CD4-positive, CD25-positive, alpha-beta regulatory T cell (primary cell): ENCODE results near the gene SMO. TPM values are rescaled to one million over a fixed set of nuclear protein-coding genes. Genes with fewer than 3 reads are reported as not detected.

Source experiments
- ATAC-seq, 2 donors: fragments of 150-1000 bp; cut with Tn5 transposase; one replicate each; pipeline ENCODE4 v1.10.0; 2021; ENCODE audit warnings: low read depth in 2 of 2, moderate number of reproducible peaks in 2 of 2, moderate library complexity in 1 of 2
- DNase-seq, 3 donors: peaks; one replicate each; pipeline versions ENCODE4 v3.0.0 to v3.0.0-alpha.2; 2012 to 2022; ENCODE audit warnings: mixed read lengths in 1 of 3
- H3K27ac ChIP-seq: one replicate; pipeline ENCODE4 v1.7.0; 2013; ENCODE audit warnings: mild to moderate bottlenecking, low read length; ENCODE audit not compliant: insufficient read depth, poor library complexity, severe bottlenecking
- H3K27me3 ChIP-seq: one replicate; pipeline ENCODE4 v1.7.0; 2013; ENCODE audit warnings: low read length; ENCODE audit not compliant: control insufficient read depth, insufficient read depth
- H3K36me3 ChIP-seq: one replicate; pipeline ENCODE4 v1.7.0; 2013; ENCODE audit warnings: mild to moderate bottlenecking, low read length, moderate library complexity; ENCODE audit not compliant: control insufficient read depth, insufficient read depth
- H3K4me1 ChIP-seq: 2 replicates; pipeline ENCODE4 v1.7.0; 2013; ENCODE audit warnings: mild to moderate bottlenecking, low read length; ENCODE audit not compliant: insufficient read depth, control insufficient read depth, poor library complexity, severe bottlenecking
- H3K4me3 ChIP-seq: one replicate; pipeline ENCODE4 v1.7.0; 2013; ENCODE audit warnings: low read depth, mild to moderate bottlenecking, low read length, moderate library complexity
- H3K9me3 ChIP-seq, 2 experiments: 1 replicate in 1 of 2; 2 replicates in 1 of 2; pipeline ENCODE4 v1.7.0; 2013; ENCODE audit warnings: low read length in 2 of 2, mild to moderate bottlenecking in 1 of 2, moderate library complexity in 1 of 2; ENCODE audit not compliant: control insufficient read depth in 2 of 2
- H3K27ac Mint-ChIP-seq, 3 donors: one replicate each; pipeline ENCODE4 v1.8.0; 2020 to 2022; ENCODE audit warnings: mild to moderate bottlenecking in 3 of 3, mixed read lengths in 3 of 3, moderate library complexity in 2 of 3
- H3K27me3 Mint-ChIP-seq: one replicate; pipeline ENCODE4 v1.8.0; 2022; ENCODE audit warnings: mild to moderate bottlenecking, mixed read lengths
- H3K36me3 Mint-ChIP-seq: one replicate; pipeline ENCODE4 v1.8.0; 2020; ENCODE audit warnings: mixed read lengths
- H3K4me1 Mint-ChIP-seq, 4 donors: one replicate each; pipeline ENCODE4 v1.8.0; 2020 to 2022; ENCODE audit warnings: mixed read lengths in 4 of 4, mild to moderate bottlenecking in 1 of 4
- H3K4me3 Mint-ChIP-seq, 4 donors: one replicate each; pipeline ENCODE4 v1.8.0; 2020 to 2022; ENCODE audit warnings: mild to moderate bottlenecking in 4 of 4, mixed read lengths in 4 of 4, moderate library complexity in 3 of 4
- H3K9me3 Mint-ChIP-seq, 7 donors: one replicate each; pipeline ENCODE4 v1.8.0; 2020 to 2022; ENCODE audit warnings: mixed read lengths in 7 of 7, mild to moderate bottlenecking in 3 of 7, moderate library complexity in 2 of 7
- polyA plus RNA-seq, 4 donors: library from polyadenylated mRNA; unstranded; fragments of 300-500 nt; fragmentation: Illumina TruSeq; gene quantifications; one replicate each; pipeline ENCODE4 v1.2.3, GENCODE V29; 2021
- total RNA-seq: library from RNA; stranded (reverse); gene quantifications from one replicate; pipeline ENCODE4 v1.2.3, GENCODE V29; 2022

SMO gene
- total and polyA plus RNA-seq, 5 donors from 2014 or later: 0.12 TPM; not detected in 4

DNA sequence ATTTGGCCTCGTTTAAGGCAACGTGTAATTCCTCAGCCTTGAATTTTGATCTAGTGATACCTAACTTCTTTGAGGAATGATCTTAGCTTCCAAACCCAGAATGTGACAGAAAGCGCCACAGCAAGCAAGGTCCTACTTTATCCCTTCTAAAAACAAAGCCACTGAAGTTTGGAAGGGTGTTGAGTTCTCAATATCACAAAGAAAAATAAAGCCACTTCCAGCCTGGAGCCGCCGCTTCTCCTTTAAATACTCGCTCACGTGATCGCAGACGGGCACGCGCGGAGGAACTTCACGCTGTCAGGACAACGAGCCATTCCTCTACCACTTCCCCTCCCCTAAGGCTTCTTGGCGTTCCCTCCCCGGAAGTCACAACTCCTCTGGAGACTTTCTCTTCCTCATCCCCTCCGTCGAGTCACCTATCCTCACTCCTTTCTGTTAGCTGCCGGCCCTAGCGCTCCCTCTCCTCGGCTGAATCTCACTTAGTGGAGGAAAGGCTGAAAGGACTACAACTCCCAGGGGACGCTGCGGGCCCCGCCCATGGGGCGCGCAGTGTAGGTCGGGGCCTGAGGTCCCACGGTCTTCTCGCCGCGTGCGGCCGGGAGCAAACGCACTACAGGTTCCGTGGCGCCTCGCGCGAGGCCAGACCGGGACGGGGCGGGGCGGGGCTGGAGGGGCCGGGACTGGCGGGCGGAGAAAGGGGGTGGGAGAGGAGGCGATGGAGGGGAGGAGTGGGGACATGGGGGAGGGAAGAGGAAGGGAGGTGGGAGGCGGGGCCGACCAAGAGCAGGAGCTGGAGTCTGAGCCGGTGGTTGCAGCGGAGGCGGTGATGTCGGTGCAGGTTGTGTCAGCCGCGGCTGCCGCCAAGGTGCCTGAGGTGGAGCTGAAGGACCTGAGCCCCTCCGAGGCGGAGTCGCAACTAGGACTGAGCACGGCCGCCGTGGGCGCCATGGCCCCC is 36.1 kb downstream of the SMO start, which contains the start of gene AHCYL2:
AHCYL2 (plus strand) TSS at position 780 of the 955 bp plus-strand sequence.
- DNase-seq: peak; percentile 95 to 99 (median 96)
- H3K9me3 Mint-ChIP-seq: no peaks in the 10 kb centered on the region
- H3K4me3 Mint-ChIP-seq: peak within 1 kb of the TSS; percentile 89 to 97 (median 96)

DNA sequence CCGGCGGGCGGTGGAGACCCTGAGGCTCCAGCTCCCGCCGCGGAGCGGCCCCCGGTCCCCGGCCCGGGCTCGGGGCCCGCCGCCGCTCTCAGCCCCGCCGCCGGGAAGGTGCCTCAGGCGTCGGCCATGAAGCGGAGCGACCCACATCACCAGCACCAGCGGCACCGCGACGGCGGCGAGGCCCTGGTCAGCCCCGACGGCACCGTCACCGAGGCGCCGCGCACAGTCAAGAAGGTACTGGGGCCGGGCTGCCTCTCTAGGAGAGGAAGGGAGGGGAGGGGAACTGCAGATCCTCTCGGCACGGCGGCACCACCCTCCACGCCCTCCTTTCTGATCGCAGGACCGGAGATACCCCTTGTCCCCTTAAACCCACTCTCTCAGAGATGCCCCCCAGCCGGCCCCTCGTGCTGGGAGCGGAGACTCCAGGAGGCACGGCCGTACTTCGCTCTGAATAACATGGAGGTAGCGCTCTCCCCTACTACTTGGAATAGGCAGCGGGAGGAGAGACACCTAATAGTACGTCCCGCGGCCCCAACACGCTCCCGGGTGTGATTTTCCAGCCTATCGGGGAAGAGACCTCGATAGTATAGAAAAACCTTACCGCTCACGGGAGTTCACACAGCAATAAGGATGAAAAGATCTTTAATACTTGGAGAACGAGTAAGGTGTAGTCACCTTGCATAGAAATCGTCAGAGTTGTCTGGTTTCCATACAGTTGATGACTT is 36.9 kb downstream of the SMO start:
- DNase-seq (peak in 2 of 3 donors; percentile 47 to 77), ATAC-seq (peak; percentile 26 to 33)
- no peaks in the 10 kb centered on the region for H3K36me3 Mint-ChIP-seq
- H3K27me3 ChIP-seq: no peaks in the 10 kb centered on the region
- peaks cover 15 to 47% (median 32%) of the 10 kb centered on the region in 4 donors for H3K4me1 Mint-ChIP-seq
- H3K4me3 Mint-ChIP-seq: peak overlapping the region; percentile 89 to 97 (median 96)
- peak overlapping the region; percentile 90 for H3K27ac ChIP-seq
- H3K4me1 ChIP-seq: peaks cover 17% of the 10 kb centered on the region
- H3K9me3 Mint-ChIP-seq: no peaks in the 10 kb centered on the region
- H3K9me3 ChIP-seq: no peaks in the 10 kb centered on the region
- H3K27ac Mint-ChIP-seq: peak overlapping the region; percentile 88 to 91 (median 88)
- peak overlapping the region; percentile 86 for H3K4me3 ChIP-seq
- H3K27me3 Mint-ChIP-seq: peaks cover 8% of the 10 kb centered on the region
- no peaks in the 10 kb centered on the region for H3K36me3 ChIP-seq

More for the DNA sequence above, 36.1 kb downstream of the SMO start, which contains the start of gene AHCYL2:
- Mint-ChIP-seq H3K4me1 (peaks cover 15 to 46% (median 32%) of the 10 kb centered on the region in 4 donors), H3K36me3 (no peaks in the 10 kb centered on the region), H3K27ac (peak within 1 kb of the TSS; percentile 95 to 96 (median 96)), H3K27me3 (peaks cover 8% of the 10 kb centered on the region)
- ATAC-seq: peak; percentile 95
- H3K36me3 ChIP-seq: no peaks in the 10 kb centered on the region
- H3K9me3 ChIP-seq: no peaks in the 10 kb centered on the region
- H3K27me3 ChIP-seq: no peaks in the 10 kb centered on the region
- peak within 1 kb of the TSS; percentile 90 for H3K4me3 ChIP-seq
- peaks cover 17% of the 10 kb centered on the region for H3K4me1 ChIP-seq
- peak within 1 kb of the TSS; percentile 90 for H3K27ac ChIP-seq

DNA sequence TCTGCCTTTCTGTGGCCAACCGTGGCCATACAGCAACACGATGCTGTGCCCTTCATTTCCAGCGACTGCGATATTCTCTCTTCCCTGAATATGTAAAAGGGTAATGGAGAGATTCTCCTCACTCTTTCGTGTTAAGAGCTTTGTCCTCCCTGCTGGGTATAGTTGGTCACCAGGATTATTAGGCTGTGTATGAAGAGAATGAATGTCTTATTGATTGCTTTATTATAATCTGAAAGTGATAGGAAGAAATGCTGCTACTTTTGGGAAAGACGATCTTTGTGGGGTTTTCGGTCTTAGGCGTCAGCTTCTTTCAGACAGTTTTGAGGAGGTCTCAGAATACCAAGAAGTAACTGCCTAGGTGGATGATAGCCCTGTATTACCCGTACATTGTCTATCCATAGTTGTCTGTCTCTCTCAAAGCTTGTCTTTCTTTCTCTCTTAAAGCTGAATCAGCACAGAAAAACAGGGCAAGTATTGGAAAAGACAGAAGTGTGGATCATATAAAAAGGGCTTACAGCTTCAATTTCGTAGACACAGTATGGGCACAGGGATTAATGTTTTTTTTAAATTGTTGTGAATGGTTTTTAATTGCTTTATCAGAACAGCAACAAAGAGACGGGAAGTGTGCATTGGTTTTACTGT is 37.6 kb downstream of the SMO start:
- no peak for ATAC-seq
- H3K36me3 ChIP-seq: no peaks in the 10 kb centered on the region
- H3K27ac ChIP-seq: peak overlapping the region; percentile 90

DNA sequence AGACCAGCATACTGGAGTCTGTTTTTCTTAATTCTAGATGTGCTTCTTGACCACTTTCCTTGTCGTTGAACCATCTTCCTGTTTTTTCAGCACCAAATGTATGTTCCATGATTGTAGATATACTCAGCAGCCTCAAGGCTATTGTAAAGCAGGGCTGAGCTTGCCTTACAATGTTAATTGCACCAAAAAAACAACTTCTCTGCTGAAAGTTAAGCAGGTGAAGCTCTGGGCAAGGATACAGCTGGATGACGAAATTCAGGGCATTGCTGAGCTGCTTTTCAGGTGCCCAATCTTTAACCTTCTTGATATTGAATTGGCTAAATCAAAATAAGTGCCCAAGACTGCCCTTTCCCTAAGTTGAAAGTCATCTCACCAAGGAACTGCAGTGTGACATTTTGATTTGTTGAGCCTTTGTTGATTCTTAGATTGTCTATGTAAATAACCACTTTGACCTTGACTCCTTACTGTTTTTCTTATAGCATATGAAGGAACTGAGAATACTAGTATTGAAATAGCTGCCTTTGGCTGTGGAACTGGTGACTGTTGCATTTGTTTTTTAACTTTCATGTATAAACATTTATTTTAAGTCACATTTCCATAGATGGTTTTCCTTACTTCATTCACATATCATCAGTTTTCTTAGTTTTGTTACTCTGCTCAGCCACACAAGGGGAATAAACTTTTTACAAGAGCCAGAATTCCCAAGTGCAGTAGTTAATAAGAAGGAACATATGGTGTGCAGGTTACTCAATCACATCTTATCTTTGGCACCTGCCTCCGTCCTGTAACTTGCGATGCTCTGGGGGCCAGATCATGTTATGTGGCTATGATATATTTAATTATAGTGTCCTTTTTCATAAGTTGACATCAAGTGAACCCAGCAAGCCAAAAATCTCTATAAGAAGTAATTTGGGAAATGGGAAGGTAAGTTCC is 39.5 kb downstream of the SMO start:
- no peak for ATAC-seq
- Mint-ChIP-seq H3K9me3 (no peaks in the 10 kb centered on the region), H3K4me3 (peak overlapping the region in 2 of 4 donors; percentile 52 to 67), H3K27ac (no peak overlapping the region), H3K27me3 (peaks cover 8% of the 10 kb centered on the region), H3K36me3 (no peaks in the 10 kb centered on the region), H3K4me1 (peaks cover 21 to 42% (median 33%) of the 10 kb centered on the region in 4 donors)
- DNase-seq: no peak
- Histone ChIP-seq H3K9me3 (no peaks in the 10 kb centered on the region), H3K27ac (no peak overlapping the region), H3K36me3 (no peaks in the 10 kb centered on the region), H3K27me3 (no peaks in the 10 kb centered on the region), H3K4me1 (peaks cover 17% of the 10 kb centered on the region), H3K4me3 (no peak overlapping the region)

More for the DNA sequence above, 37.6 kb downstream of the SMO start:
- no peaks in the 10 kb centered on the region for H3K9me3 Mint-ChIP-seq
- Histone ChIP-seq H3K4me1 (peaks cover 17% of the 10 kb centered on the region), H3K27me3 (no peaks in the 10 kb centered on the region), H3K9me3 (no peaks in the 10 kb centered on the region), H3K4me3 (peak overlapping the region; percentile 86)
- peaks cover 15 to 50% (median 32%) of the 10 kb centered on the region in 4 donors for H3K4me1 Mint-ChIP-seq
- peaks cover 8% of the 10 kb centered on the region for H3K27me3 Mint-ChIP-seq
- peak overlapping the region in 2 of 3 donors; percentile 88 to 91 for H3K27ac Mint-ChIP-seq
- H3K4me3 Mint-ChIP-seq: peak overlapping the region; percentile 89 to 97 (median 96)
- DNase-seq: no peak
- no peaks in the 10 kb centered on the region for H3K36me3 Mint-ChIP-seq

DNA sequence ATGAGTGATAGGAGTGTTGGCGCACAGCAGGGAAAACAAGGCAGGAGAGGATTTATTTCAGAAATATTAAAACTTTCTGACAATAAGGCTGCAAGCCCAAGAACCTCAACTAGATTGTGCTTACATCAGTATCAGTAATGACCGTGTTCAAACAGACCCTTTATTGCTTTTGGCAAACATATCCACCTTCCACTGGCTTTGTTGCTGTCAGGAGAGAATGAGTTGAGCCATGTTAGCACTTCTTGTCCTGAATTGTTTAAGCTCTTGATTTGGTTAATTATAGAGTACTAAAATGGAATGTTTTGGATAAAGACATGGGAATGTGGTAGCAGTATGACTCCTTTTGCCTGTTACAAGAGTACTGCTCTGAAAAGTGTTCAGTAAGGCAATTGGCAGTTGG is 40.2 kb downstream of the SMO start:
- no peak overlapping the region for H3K27ac Mint-ChIP-seq
- DNase-seq (no peak), ATAC-seq (no peak)
- H3K9me3 Mint-ChIP-seq: no peaks in the 10 kb centered on the region
- H3K36me3 Mint-ChIP-seq: no peaks in the 10 kb centered on the region
- H3K27me3 Mint-ChIP-seq: peaks cover 8% of the 10 kb centered on the region
- H3K36me3 ChIP-seq: no peaks in the 10 kb centered on the region
- no peaks in the 10 kb centered on the region for H3K27me3 ChIP-seq
- H3K27ac ChIP-seq: no peak overlapping the region
- H3K4me3 ChIP-seq: no peak overlapping the region
- peaks cover 17% of the 10 kb centered on the region for H3K4me1 ChIP-seq
- H3K4me1 Mint-ChIP-seq: peaks cover 21 to 40% (median 33%) of the 10 kb centered on the region in 4 donors
- H3K4me3 Mint-ChIP-seq: peak overlapping the region in 2 of 4 donors; percentile 29 to 67
- H3K9me3 ChIP-seq: no peaks in the 10 kb centered on the region

DNA sequence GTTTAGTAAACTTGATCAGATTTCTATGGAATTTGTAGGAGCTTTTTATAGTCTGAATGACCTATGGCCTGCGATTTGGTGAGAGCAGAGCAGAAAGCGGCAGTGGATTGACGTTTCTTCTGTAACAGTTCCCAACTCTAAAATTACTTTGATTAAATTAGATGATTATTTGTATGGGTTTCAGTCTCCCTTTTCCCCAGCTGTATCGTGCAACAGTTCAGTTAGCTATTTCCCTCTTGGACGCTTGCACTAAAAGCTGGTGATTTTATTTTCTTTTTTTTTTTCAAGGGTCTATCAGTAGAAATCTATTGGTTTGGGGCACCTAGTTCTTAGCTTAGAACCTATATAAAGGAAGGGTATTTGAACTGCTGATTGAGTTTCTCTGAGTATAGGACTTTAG is 43.2 kb downstream of the SMO start:
- ATAC-seq: no peak
- H3K36me3 Mint-ChIP-seq: peaks cover 4% of the 10 kb centered on the region
- no peaks in the 10 kb centered on the region for H3K27me3 Mint-ChIP-seq
- Histone ChIP-seq H3K27ac (no peak overlapping the region), H3K9me3 (no peaks in the 10 kb centered on the region), H3K27me3 (no peaks in the 10 kb centered on the region), H3K36me3 (no peaks in the 10 kb centered on the region), H3K4me3 (no peak overlapping the region), H3K4me1 (peaks cover 3% of the 10 kb centered on the region)
- no peak overlapping the region for H3K27ac Mint-ChIP-seq
- H3K4me3 Mint-ChIP-seq: no peak overlapping the region
- no peak for DNase-seq
- no peaks in the 10 kb centered on the region for H3K9me3 Mint-ChIP-seq
- H3K4me1 Mint-ChIP-seq: peaks cover 13 to 39% (median 24%) of the 10 kb centered on the region in 4 donors
